K562 (cell line): Measurements from ENCODE around the gene UBXN10. TPM values are rescaled to one million over a fixed set of nuclear protein-coding genes. Genes with fewer than 3 reads are reported as not detected.

Source experiments
- ATAC-seq: fragments of 200-7000 bp; cut with Tn5 transposase; 3 replicates; pipeline ENCODE4 v1.9.1; 2020; ENCODE audit warnings: moderate library complexity
- BruUV-seq: library from RNA; stranded (reverse); fragments of 400-500 nt; replicated peaks from 2 replicates; lab custom pipeline; 2021; lab: Mats Ljungman, UMichigan
- CTCF ChIA-PET: fragments of 300-600 bp; formaldehyde crosslinking; extraction: SDS; loops from one replicate; lab custom pipeline; 2021; ENCODE audit warnings: low intra/inter-chr PET ratio; lab: Yijun Ruan, JAX
- POLR2A ChIA-PET: fragments of 300-600, 350-650 bp; sonication (Branson Sonifier 250); formaldehyde crosslinking; extraction: SDS; loops from one replicate; lab custom pipeline; 2021; ENCODE audit warnings: antibody characterized with exemption, inconsistent platforms; lab: Yijun Ruan, JAX
- DNase-seq, 4 experiments: peaks; one replicate each; pipeline versions ENCODE4 v3.0.0 to v3.0.0-alpha.2; 2011 to 2018; ENCODE audit warnings: low spot score in 3 of 4, mixed read lengths in 3 of 4; ENCODE audit errors: extremely low read depth in 1 of 4
- FAIRE-seq: peaks from 2 replicates; lab custom pipeline; 2011; peaks lifted over from hg19 to GRCh38; lab: Jason Lieb, UNC
- H2AFZ ChIP-seq: 2 replicates; pipeline ENCODE4 v1.6.0; 2011; ENCODE audit warnings: low read depth, low read length, control low read depth, inconsistent platforms
- H3K27ac ChIP-seq: fragments of 200-600 bp; 3 replicates; pipeline ENCODE4 v1.8.0; 2011; ENCODE audit warnings: low read depth, mild to moderate bottlenecking, control low read depth, inconsistent platforms, low read length, moderate library complexity, mixed read lengths; ENCODE audit errors: extremely low read depth
- H3K27me3 ChIP-seq, 2 experiments: fragments of 300-600 bp in 1 of 2; 2 replicates in 1 of 2; 3 replicates in 1 of 2; pipeline versions ENCODE4 v1.6.0 to v1.8.0; 2011; ENCODE audit warnings: inconsistent platforms in 2 of 2, low read length in 2 of 2, mild to moderate bottlenecking in 1 of 2, mixed read lengths in 1 of 2, moderate library complexity in 1 of 2; ENCODE audit not compliant: control insufficient read depth in 2 of 2, insufficient read depth in 2 of 2
- H3K36me3 ChIP-seq: fragments of 300-600 bp; 3 replicates; pipeline ENCODE4 v1.8.0; 2011; ENCODE audit warnings: mild to moderate bottlenecking, low read length, inconsistent platforms; ENCODE audit not compliant: control insufficient read depth, insufficient read depth
- H3K4me1 ChIP-seq, 2 experiments: fragments of 200-600 bp in 1 of 2; replicated peaks in 1 of 2; 2 replicates in 1 of 2; 3 replicates in 1 of 2; pipeline versions ENCODE4 v1.5.1 to v1.8.0; 2011; ENCODE audit warnings: inconsistent platforms in 2 of 2, low read length in 2 of 2, mild to moderate bottlenecking in 1 of 2, mixed read lengths in 1 of 2, moderate library complexity in 1 of 2; ENCODE audit not compliant: control insufficient read depth in 2 of 2, insufficient read depth in 2 of 2
- H3K4me2 ChIP-seq: 2 replicates; pipeline ENCODE4 v1.6.1; 2011; ENCODE audit warnings: low read length, control low read depth, inconsistent platforms, mixed read lengths; ENCODE audit not compliant: insufficient read depth
- H3K4me3 ChIP-seq: fragments of 200-600 bp; sonication (generic), shearing (Covaris generic); 2 replicates; pipeline ENCODE4 v1.5.1; 2016; ENCODE audit warnings: control low read depth, inconsistent platforms
- H3K79me2 ChIP-seq: fragments of 200-600 bp; 3 replicates; pipeline ENCODE4 v1.8.0; 2011; ENCODE audit warnings: low read length, inconsistent platforms; ENCODE audit not compliant: control insufficient read depth, insufficient read depth
- H3K9ac ChIP-seq, 2 experiments: 2 replicates each; pipeline versions ENCODE4 v1.6.0 to v1.6.1; 2011; ENCODE audit warnings: low read depth in 2 of 2, low read length in 2 of 2, control low read depth in 1 of 2, inconsistent platforms in 1 of 2, mild to moderate bottlenecking in 1 of 2, mixed read lengths in 1 of 2; ENCODE audit not compliant: insufficient read depth in 1 of 2
- H3K9me1 ChIP-seq: one replicate; pipeline ENCODE4 v1.6.0; 2011; ENCODE audit warnings: inconsistent platforms, mild to moderate bottlenecking, low read length, moderate library complexity; ENCODE audit not compliant: control insufficient read depth, insufficient read depth
- H3K9me3 ChIP-seq: replicated peaks from 2 replicates; pipeline ENCODE4 v1.5.1; 2011; ENCODE audit warnings: low read depth, low read length, inconsistent platforms; ENCODE audit not compliant: control insufficient read depth, insufficient read depth
- H4K20me1 ChIP-seq: replicated peaks from 2 replicates; pipeline ENCODE4 v1.6.1; 2011; ENCODE audit warnings: low read length, inconsistent platforms, mixed read lengths; ENCODE audit not compliant: control insufficient read depth, insufficient read depth
- HDAC1 ChIP-seq, 2 experiments: fragments of 450-650 bp; IDR thresholded peaks; 2 replicates each; pipeline ENCODE4 v1.6.1; 2016 to 2017; ENCODE audit warnings: inconsistent platforms in 1 of 2, mild to moderate bottlenecking in 1 of 2, moderate library complexity in 1 of 2
- POLR2H ChIP-seq: IDR thresholded peaks from 2 replicates; pipeline ENCODE4 v1.6.1; 2016; ENCODE audit warnings: missing genetic modification characterization, low read depth, mild to moderate bottlenecking, control low read depth, missing compliant biosample characterization, moderate library complexity
- WGBS: fragments of 100-300 bp; shearing (Covaris generic); methylation state at CpG from one replicate; pipeline ENCODE4 v1.1.6; 2016; ENCODE audit warnings: low coverage, mixed read lengths; ENCODE audit not compliant: insufficient coverage; ENCODE audit errors: missing lambda C conversion rate; 5-methylcytosine and 5-hydroxymethylcytosine counted together
- in situ Hi-C: fragments of 300-500 bp; cut with MboI; formaldehyde crosslinking; loops from 4 replicates; pipeline ENCODE4 v1.15.0; 2018; ENCODE audit warnings: inconsistent platforms, mixed read lengths
- intact Hi-C: fragments of 100-400 bp; cut with micrococcal nuclease; formaldehyde crosslinking; loops from 2 replicates; pipeline ENCODE4 v1.14.2; 2022
- polyA plus RNA-seq, 8 experiments: library from polyadenylated mRNA; depleted of rRNA in 4 of 8; stranded (reverse) in 5 of 8; unstranded in 3 of 8; fragments of >200 nt; fragmentation: Nextera tagmentation in 2 of 8; fragmentation: Illumina TruSeq in 1 of 8; extraction: Ambion mirVana in 2 of 8; extraction: Trizol in 1 of 8; gene quantifications; 2 replicates each; pipeline versions ENCODE4 v1.2.1 to v1.2.3, GENCODE V29; 2011 to 2014; ENCODE audit warnings: inconsistent platforms in 1 of 8, missing spikeins in 1 of 8
- total RNA-seq, 7 experiments: library from RNA; depleted of rRNA in 6 of 7; stranded (reverse); fragments of >200 nt in 6 of 7; fragmentation: Illumina TruSeq in 2 of 7; extraction: Trizol in 2 of 7; gene quantifications; 2 replicates each; pipeline versions ENCODE4 v1.2.1 to v1.2.3, GENCODE V29; 2011 to 2021; ENCODE audit warnings: low replicate concordance in 1 of 7
- TF ChIP-seq, protein P1 (sequence below): fragments of 450-650 bp; IDR thresholded peaks from 2 replicates; pipeline ENCODE4 v1.6.1; 2018; ENCODE audit warnings: mild to moderate bottlenecking, low read depth; ENCODE audit not compliant: partially characterized antibody
- TF ChIP-seq, protein P2 (sequence below): IDR thresholded peaks from 2 replicates; pipeline ENCODE4 v1.6.1; 2016; ENCODE audit warnings: missing genetic modification characterization, missing compliant biosample characterization

UBXN10 gene
- total and polyA plus RNA-seq, 9 of the 15 experiments (the other 6 are each of a cell fraction or from before 2014, with no cell fraction given), result 10.7 to 17.7 (median 13.6) TPM

DNA sequence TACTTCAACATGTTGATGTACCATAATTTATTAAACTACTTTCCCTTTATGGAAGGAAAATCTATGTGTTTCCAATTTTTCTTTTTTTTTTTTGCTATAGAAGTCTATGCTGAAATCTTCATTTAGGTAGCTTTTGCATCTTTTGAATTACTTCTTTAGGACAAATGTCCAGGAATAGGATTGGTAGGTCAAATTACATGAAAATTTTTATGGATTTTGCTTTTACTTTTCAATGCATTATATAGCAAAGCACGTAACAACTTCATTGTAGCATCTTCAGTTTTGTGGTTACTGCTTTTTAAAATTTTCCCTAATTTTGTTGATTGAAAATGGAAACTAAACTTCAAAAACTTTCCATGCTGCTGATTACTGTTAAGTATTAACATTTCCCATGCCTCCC lies 12.4 kb downstream of the UBXN10 start:
- no peaks in the 10 kb centered on the region for H3K9me3 ChIP-seq
- POLR2A ChIA-PET, result interaction anchor here (1.2 kb wide), 1 partner anchor 10 kb away, joined by 7 read pairs; no protein-coding TSS in a partner anchor
- BruUV-seq, result no TSS peak
- intact Hi-C loops, result loop anchor here (5.0 kb wide), 1 partner anchor 36 kb away; no protein-coding TSS in a partner anchor
- no peaks in the 10 kb centered on the region for H3K9me1 ChIP-seq
- CTCF ChIA-PET, result no interaction called here
- ATAC-seq (no peak), FAIRE-seq (no peak), DNase-seq (no peak)
- H3K27me3 ChIP-seq, result no peaks in the 10 kb centered on the region
- no peak overlapping the region for H3K27ac ChIP-seq
- no peak overlapping the region for H2AFZ ChIP-seq
- no peaks in the 10 kb centered on the region for H3K79me2 ChIP-seq
- 73% methylated on average over 1 of the region's 1 CpG for WGBS
- no peak overlapping the region for H3K9ac ChIP-seq
- in situ Hi-C loops, result no loop called here
- no peaks in the 10 kb centered on the region for H4K20me1 ChIP-seq
- H3K36me3 ChIP-seq, result peaks cover 4% of the 10 kb centered on the region; the same call in 1 of the 3 replicates
- no peak overlapping the region for H3K4me3 ChIP-seq
- no peak overlapping the region; the same call in 1 of the 2 replicates for H3K4me2 ChIP-seq
- H3K4me1 ChIP-seq, result peaks cover 19 to 37% of the 10 kb centered on the region in 2 experiments
- TF ChIP-seq POLR2H (tag) (peak; percentile 58; the same call in 1 of the 2 replicates), HDAC1 (IDR thresholded peaks at IDR 0.05) (no peak)
- TF ChIP-seq, protein P1, sequence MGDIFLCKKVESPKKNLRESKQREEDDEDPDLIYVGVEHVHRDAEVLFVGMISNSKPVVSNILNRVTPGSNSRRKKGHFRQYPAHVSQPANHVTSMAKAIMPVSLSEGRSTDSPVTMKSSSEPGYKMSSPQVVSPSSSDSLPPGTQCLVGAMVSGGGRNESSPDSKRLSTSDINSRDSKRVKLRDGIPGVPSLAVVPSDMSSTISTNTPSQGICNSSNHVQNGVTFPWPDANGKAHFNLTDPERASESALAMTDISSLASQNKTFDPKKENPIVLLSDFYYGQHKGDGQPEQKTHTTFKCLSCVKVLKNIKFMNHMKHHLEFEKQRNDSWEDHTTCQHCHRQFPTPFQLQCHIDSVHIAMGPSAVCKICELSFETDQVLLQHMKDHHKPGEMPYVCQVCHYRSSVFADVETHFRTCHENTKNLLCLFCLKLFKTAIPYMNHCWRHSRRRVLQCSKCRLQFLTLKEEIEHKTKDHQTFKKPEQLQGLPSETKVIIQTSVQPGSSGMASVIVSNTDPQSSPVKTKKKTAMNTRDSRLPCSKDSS, result no peak
- TF ChIP-seq, protein P2, sequence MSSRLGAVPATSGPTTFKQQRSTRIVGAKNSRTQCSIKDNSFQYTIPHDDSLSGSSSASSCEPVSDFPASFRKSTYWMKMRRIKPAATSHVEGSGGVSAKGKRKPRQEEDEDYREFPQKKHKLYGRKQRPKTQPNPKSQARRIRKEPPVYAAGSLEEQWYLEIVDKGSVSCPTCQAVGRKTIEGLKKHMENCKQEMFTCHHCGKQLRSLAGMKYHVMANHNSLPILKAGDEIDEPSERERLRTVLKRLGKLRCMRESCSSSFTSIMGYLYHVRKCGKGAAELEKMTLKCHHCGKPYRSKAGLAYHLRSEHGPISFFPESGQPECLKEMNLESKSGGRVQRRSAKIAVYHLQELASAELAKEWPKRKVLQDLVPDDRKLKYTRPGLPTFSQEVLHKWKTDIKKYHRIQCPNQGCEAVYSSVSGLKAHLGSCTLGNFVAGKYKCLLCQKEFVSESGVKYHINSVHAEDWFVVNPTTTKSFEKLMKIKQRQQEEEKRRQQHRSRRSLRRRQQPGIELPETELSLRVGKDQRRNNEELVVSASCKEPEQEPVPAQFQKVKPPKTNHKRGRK (tag), result peak; percentile 57; the same call in 1 of the 2 replicates
